ENCODE data around the gene TTC9. TPM values are rescaled to one million over a fixed set of nuclear protein-coding genes. Genes with fewer than 3 reads are reported as not detected.

TTC9 gene
- under 0.01 and 0.15 TPM in 2 replicates for total RNA-seq

DNA sequence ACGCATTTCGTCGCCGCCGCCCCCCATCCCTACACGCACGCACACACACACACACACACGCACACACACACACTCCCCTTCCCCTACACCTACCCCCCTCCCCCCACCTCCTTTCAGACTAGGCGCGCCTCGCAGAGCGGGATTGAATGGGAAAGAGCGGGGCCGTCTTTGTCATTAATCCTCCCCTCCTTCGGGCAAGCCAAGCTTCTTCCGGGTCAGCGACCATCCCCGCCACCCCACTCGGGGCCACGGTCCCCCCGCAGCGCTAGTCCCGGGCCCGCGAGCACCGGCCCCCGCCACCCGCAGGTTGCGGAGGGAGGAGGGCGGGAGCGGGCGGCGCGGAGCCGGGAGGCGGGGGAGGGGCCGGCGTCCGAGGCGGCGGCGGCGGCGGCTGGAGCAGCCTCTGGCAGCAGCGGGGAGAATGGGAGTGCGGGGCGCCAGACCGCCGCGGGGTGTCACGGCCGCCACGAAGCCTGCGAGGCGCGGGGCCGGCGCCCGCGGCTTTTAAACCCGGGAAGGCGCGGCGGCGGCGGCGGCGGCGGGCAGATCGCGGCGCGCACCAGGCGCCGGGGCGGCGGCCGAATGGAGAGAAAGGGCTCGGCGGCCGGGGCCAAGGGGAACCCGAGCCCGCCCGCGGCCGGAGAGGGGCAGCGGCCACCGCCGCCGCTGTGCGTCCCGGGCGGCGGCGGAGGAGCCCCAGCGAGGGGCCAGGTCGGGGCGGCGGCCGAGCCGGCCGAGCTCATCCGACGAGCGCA is at the start of gene TTC9:
Gene TTC9, plus strand, starts transcription at position 369 of the 755 bp plus-strand sequence. Its CDS starts 214 bp downstream, at position 583.

GRCh38 chr14:70600382-70601157 is 41.1 kb upstream of the TTC9 start, which contains the start of gene MED6:
Gene MED6, minus strand, starts transcription at chr14:70600655. Its CDS starts 18 bp downstream, at chr14:70600637.

Other genes with a start within 250 kb of the TTC9 start
- 17.9 and 25.1 TPM in 2 replicates for gene SYNJ2BP, start 224.8 kb upstream of the TTC9 start, total RNA-seq
- gene ADAM21, start 189.7 kb upstream of the TTC9 start, total RNA-seq: under 0.01 and 0.30 TPM in 2 replicates
- 0.32 and 1.1 TPM in 2 replicates for gene ADAM20, start 106.9 kb upstream of the TTC9 start, total RNA-seq
- gene MED6, start 41.3 kb upstream of the TTC9 start, total RNA-seq: 37.2 and 37.4 TPM in 2 replicates
- under 0.01 TPM in 2 replicates for gene MAP3K9, start 167.6 kb downstream of the TTC9 start, total RNA-seq